Neural cell (in vitro differentiated cells): ENCODE measurements around the gene PBOV1.

Source experiments
- CTCF ChIP-seq: fragments of 450-650 bp; IDR thresholded peaks from 2 replicates; pipeline ENCODE4 v1.5.1; 2014; ENCODE audit warnings: antibody characterized with exemption, mild to moderate bottlenecking, moderate library complexity; ENCODE audit not compliant: poor library complexity, severe bottlenecking
- EP300 ChIP-seq: fragments of 450-650 bp; conservative IDR thresholded peaks from 2 replicates; pipeline ENCODE4 v1.6.1; 2014; ENCODE audit warnings: antibody characterized with exemption, mild to moderate bottlenecking, moderate library complexity; ENCODE audit not compliant: poor library complexity, severe bottlenecking
- EZH2 ChIP-seq: fragments of 200-600, 300-800 bp; shearing (Covaris generic), sonication (generic); IDR thresholded peaks from 2 replicates; pipeline ENCODE4 v1.6.1; 2014; ENCODE audit warnings: antibody characterized with exemption, low read length, borderline replicate concordance, mild to moderate bottlenecking; ENCODE audit not compliant: insufficient read depth, poor library complexity, severe bottlenecking

- TF ChIP-seq EZH2 (no peak), CTCF (no peak), EP300 (no peak)
Measured at GRCh38 chr6:138227316-138227781, 9.1 kb upstream of the PBOV1 start.
